NAMALWA (cell line): Measurements from ENCODE around the gene RXRA.

Source experiments
- DNase-seq: peaks from one replicate; pipeline ENCODE4 v3.0.0-alpha.2; 2015; ENCODE audit warnings: low spot score

The RXRA gene

DNA sequence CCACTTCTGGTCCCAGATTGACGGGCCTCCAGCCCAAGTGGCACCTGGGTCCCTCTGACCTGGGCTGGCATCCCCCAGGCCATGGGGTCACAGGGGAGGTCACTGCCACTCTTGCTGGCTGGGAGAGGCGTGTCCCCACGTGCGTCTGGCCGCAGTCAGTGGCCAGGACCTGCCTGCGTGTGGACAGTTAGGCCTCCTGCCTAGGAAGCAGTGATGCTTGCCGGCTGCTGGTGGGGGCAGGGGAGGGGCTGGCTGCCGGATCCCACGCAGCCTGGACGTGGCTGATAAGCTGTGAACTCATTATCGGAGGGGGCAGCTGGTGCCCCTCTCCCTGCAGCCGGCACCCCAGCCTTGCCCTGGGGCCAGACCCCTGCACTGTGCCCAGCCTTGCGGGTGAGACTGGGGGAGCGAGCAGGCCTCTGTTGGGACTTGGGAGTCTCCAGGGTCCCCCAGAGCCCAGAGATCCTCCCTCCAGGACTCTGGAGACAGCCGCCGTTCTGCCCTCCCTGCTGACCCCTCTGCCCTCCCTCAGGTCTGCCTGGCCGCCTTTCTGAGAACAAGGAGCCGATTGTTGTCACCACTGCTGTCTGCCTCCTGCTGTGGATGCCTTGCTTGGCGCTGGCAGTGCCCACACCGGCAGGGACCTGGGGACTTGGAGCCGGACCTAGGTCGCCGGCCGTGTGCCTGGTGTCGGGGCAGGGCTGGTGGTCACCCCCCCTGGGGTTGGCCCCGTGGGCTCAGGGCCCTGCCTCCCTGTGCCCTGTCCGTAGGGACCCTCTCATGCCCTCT lies 12.3 kb downstream of the RXRA start:
- no peak for DNase-seq

DNA sequence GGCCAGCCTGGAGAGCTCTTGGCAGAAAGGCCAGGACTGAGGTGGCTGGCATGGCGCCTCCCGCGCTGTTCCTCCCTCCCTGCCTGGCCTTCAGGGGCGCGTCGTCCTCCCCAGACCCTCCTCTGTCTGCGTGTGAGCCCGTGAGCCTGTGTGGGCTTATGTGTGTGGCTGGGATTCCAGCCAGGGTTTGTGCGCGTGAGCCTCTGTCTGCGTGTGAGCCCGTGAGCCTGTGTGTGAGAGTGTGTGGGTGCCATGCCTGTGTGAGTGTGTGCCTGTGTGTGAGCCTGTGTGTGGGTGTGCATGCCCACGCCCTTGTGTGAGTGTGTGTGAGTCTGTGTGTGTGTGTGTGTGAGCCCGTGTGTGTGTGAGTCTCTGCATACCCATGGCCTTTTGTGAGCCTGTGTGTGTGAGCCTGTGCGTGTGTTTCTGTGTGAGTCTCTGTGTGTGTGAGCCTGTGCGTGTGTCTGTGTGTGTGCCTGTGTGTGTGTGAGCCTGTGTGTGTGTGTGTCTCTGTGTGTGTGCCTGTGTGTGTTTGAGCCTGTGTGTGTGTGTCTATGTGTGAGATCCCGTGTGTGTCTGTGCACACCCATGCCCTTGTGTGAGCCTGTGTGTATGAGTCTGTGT lies 13.0 kb downstream of the RXRA start:
- no peak for DNase-seq

DNA sequence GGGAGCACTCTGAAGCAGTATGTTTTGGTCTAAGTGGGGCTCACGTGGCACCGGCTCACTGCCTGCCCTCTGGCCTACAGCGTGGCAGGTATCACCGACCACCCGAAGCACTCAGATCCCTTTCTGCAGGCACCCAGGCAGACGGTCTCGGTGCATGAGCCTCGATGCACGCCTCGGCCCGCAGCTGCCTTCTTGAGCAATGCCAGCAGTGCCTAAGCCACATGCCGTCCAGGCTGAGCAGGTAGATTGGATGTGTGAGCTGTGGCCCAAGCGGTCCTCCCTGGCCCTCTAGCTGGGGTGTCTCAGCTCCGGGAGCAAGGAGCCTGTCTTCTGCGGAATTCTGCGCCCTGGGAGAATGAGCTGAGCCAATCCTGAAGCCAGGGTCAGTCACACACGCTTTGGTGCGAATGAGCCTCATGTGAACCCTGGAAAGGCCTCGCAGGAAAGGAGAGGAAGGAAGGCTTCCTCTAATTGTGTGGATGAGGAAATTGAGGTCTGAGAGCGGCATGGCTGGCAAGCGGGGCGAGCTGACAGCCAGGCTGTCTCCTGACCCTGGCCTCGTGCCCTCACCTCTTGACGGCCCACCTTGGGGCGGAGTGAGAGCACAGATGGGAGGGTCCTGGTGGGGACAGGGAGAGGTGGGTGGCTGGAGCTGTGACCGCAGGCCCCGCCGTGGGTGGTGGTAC lies 14.4 kb downstream of the RXRA start:
- DNase-seq, result no peak

DNA sequence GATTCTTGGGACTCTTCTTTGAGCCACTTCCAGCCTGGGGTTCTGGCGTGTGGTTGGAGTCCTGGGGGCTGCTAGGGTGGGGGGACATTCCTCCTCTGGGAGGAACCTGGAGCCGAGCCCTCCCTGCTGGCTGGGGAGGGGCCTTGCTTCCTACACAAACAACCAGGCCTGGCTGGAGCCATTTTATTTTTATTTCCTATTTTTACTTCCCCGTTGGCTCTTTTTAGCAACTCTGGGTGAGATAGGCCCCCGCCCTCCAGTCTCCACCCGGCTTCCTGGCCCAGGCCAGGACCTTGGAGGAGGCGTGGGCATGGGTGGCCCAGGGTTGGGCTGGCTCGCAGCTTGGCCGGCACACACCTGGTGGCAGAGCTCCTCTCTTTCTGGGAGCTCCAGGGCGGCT lies 15.1 kb downstream of the RXRA start:
- no peak for DNase-seq

DNA sequence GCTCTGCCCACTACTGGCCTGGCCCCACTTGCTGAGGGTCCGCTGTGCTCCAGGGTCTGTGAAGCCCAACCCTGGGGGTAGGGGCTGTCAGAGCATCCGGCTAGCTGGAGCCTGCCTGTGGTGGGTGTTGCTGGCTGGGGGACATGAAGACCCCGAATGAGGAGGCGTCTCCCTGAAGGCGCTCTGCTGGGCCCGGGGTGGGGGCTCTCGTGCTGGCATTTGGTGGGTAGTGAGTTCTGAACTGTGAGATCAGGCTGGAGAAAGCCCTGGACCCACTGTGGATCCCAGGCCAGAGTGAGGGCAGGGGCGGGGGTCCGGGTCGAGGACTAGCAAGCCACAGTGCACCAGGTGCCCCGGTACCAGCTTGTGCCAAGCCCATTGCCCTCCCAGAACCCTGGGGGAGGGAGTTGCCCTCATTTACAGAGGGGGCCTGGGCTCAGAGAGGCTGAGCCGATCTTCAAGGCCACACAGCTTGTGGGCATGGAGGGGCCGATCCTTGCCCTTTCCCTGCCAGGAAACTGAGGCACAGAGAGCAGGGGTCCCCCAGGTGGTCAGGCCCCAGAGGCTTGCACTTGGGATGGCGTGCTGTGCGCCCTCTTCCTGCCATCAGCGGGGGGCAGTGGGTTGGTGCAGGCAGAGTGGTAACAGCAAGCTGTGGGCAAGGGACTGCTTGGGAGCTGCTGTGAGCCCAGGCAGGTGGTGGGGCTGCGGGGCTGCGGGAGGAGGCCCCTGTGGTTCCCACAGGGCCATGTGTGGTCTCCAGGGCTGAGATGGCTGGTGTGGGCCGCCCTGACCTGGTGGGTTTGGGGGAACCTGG lies 15.9 kb downstream of the RXRA start:
- no peak for DNase-seq

DNA sequence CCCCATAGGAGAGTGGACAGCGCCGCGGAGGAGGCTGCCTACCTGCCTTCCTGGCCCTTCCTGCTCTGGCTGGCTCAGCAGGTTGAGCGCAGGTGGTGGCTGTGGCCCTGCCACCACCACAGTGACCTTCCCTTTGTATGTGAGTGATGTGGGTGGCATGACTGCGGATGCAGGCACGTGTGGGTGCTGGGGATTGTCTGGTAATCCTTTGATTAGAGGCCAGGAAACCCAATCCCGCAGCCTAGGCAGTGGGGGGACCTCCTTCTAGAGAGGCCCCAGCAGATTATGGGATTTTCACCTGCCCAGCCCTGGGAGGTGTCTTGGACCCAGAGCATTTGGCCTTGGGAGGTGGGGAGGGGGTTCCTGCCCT lies 16.5 kb downstream of the RXRA start:
- DNase-seq, result no peak

DNA sequence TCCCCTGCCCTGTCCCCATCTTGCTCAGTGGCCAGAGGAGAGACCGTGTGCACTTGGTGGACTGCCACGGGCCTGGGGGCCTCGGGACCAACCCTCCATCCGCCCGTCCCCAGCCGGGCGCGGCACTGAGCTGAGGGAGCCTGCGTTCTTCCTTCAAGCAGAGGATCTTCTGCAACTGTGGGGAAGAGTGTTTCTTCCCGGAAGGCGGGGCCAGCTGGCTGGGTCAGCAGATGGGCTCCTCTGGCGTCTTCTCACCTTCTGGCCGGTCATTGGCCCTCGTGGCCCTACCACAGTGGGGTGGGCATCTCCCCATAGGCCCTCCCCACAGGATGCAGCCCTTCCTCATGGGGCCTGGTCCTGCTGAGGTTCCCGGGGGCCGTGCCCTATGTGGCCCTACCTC lies 17.4 kb downstream of the RXRA start:
- no peak for DNase-seq

DNA sequence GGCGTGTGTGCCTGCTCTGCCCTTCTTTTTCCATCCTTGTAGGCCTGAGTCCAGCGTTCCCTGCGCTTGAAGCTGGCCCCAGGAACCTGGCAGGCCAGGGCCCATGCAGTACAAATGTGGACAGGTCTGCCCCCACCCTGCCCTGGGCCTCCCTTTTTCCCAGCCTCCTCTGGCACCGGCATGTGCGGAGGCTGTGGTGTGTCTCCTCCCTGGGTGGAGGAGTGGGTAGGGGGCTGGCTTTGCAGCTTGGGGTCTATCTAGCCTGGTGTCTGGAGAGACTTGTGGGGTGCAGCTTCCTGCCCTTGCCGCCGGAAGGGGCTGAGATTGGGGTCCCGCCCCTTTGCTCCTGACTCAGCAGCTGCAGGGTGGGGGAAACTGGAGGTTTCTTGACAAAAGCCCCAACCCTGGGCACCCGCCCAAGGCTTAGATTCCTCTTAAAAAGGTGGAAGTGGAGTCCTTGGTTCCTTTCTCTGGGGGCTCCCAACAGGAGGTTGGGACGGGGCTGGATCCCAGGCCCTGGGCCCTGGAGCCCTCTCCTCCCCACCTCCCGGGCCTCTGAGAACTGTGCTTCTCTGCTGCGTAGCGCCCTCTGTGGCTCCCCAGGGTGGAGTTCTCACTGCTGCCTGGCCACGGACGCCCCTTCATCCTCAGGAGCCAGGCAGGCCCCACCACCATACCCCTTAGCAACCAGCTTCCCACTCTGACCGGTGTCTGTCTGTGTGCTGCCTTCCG lies 18.0 kb downstream of the RXRA start:
- DNase-seq, result no peak

DNA sequence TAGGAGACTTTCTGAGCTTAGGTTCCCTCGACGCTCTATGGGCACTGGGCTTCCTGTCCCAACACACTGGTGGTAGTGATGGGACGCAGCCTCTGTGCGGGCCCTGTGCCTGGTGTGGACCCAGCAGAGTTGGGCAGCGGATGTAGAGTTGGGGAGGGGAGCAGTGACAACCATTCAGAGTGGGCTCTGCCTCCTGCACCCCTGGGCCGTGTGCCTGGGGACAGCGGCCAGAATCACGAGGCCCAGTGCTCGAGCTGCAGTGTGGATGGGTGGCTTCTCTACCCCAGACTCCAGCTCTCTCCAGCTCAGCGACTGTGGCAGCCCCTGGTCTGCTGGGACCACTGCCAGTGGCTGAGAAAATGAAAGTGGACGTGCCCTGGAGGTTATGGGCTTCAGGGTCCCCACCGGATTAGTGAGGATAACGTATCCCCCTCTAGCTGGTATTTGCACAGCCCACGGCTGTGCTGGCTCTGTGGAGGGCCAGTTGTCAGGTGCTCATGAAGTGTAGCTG lies 18.6 kb downstream of the RXRA start:
- DNase-seq, result no peak

DNA sequence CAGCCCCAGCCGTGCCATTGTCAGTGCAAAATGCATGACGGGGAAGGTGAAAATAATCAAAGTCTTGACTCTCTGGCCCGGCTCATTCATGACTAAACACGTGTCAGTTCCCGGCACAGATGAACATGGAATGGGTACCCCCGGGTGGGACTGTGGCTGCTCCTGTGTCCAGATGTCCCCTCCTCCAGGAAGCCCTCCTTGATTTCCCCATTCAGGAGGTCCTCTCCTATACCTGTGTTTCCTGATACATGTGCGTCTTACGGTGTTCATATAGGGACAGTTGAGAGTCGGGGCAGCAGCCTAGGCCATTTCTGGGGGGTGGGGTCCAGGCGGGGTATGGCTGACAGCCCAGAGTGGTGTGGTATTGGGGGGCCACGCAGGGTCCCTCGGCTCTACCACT lies 19.5 kb downstream of the RXRA start:
- no peak for DNase-seq

DNA sequence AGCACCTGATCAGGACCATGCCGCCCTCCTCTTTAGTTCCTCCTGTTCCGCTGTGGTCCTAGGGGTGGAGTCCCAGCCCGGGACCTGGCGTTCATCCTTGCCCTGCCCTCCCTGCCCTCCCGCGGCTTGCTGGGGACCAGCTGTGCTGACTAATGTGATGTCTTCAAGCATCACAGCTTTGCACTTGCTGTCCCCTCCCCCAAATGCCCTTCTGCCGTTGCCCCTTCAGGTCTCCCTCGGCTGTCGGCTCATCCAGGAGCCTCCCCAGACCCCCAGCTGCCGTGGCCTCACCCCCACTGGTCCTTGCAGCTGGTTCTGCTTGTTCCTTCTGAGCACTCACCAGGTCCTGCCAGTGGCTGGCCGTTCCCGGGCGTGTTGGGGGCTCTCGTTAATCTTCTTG lies 19.9 kb downstream of the RXRA start:
- no peak for DNase-seq

DNA sequence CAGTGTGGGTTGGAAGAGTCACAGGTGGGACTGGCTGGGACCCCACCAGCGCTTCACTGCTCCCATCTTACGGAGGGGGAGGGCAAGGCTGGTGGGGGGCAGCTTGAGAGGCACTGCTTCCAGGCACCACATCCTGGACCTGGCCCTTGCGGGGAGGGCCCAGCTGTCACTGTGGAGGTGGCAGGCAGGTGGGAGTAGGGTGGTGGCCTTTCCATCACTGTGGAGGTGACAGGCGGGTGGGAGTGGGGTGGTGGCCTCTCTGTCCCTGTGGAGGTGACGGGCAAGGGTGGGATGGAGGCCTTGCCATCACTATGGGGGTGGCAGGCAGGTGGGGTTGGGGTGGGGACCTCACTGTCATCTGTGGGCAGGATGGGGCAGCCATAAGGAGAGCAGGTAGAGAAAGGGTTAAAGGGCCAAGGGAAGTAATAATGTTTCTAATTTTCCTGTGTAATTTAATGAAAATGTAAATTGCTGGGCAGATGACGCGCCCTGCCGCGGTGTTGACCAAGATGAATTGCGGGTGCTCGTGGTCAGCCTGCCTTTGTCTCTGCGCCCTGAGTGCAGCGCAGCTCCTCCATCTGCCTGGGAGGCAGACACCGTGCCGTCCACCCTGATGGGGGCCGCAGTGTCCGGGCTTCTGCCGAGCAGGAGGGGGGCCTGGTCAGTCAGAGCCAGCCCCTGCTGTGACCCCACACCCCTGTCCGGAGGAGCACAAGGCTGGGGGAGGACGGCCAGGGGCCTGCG lies 20.8 kb downstream of the RXRA start:
- DNase-seq, result no peak

DNA sequence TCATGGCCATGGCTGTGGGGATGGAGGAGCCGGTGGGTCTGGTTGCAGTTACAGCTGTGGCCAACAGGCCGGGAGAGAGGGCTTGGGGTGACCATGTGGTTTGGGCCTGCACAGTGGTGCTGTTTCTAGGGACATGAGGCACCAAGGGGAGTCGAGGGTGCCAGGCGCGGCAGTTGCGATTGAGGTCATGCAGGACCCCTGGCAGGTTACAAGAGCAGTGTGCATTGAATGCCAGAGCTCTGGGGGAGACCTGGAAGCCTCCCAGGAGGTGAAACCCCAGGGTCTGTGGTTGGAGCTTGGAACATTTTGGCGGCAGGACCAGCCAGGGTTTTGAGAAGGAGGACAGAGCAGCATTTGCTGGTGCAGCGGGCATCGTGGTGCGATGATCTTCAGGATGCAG lies 21.7 kb downstream of the RXRA start:
- no peak for DNase-seq

DNA sequence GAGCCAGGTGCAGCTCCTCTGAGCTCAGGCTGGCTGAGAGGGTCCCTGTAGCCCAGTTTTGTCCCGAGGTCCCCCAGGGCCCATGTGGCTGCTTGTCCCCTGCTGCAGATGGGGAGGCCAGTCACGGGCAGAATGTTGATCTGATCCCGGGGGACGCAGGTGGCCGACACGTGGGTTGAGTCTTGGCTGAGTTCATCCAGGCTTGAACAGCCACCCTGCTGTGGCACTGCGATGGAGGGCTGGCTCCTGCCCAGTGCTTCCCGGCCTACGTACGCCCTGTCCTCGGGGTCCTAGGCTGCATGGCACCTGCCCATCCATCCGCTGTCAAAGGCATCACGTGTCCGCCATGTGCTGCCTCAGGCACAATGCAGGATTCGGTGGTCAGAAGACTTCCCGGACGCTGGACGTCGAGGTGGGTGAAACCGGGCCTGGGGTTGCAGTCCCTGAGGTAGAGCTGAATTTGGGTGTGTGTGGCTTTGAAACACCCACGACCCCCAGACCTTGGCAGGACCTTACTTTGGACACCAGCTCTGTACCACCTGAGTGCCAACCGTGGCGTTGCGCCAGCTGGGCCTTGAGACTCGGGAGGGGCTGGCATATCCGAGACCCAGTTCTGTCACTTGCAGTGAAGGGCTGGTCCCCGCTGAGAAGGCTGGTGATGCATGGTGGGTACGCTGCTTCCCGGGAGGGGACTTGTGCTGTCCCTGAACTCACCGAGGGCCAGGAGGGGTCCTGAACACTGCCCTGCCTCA lies 22.3 kb downstream of the RXRA start:
- DNase-seq, result no peak

DNA sequence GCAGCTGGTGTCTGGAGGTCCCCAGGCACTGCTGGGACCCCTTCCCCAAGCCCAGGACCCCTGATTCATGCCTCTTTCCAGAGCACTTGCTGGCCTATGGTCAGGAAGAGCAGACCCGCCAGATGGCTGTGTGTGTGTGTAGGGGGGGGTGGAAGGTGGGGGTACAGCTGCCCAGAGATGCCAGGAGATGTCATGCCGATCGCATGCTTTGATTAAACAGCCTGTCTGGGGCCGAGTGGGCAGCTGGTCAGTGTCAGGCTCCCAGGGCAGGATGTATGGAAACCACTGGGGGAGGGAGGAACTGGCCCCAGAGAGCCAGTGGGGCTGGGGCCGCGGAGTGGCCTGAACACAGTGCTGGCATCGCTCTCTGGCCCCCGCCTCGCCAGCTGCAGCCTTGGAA lies 23.7 kb downstream of the RXRA start:
- DNase-seq, result no peak

DNA sequence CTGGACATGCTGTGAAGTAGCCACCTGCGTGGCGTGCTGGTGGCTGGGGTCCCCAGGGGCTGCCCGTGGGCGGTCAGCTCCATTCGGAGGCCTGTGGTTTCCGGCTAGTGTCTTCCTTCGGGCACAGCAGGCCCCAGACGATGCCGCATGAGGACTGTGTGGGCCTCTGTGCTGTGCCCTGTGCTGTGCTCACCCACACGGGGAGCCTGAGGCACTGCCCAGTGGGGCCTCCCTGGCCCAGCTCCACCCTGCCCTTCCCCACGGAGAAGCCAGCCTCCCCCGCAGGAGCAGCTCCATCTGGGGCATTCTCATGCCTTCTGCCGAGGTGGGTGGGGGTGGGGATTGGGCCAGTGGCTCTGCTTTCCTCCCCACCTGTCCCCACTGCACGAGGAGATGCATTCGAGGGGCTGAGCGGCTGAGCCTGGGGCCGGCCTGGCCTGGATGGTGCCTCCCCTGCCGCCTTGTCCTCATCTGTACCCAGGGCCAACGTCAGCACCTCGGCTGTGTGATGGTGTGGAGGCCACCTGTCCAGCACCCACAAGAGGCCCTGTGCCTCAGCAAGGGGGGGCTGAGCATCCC lies 24.2 kb downstream of the RXRA start:
- no peak for DNase-seq

DNA sequence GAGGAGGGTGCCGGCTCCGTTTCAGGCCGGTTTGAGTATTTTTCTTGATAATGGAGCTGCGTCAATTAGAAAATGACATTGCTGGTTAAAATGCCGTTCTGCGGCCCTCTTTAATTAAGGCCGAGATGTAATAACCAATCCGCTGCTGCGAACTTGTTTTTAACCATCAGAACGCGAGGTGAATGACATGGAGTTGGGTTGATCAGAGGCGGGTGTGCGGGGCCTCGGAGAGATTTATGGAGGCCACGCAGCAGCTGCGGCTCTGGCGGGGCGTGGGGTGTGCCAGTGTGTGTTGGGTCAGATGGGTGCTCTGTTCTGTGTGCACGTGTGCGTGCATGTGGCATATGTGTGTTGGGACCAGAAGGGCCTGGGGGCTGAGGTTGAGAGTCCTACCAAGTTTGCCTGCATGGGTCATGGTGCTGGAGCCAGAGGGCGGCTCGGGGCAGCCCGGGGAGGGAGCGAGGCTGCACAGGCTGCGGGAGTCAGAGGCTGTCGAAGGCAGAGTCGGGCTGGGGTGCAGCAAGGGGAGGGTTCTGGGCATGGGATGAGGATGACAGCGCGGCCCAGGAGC lies 25.4 kb downstream of the RXRA start:
- DNase-seq, result no peak

DNA sequence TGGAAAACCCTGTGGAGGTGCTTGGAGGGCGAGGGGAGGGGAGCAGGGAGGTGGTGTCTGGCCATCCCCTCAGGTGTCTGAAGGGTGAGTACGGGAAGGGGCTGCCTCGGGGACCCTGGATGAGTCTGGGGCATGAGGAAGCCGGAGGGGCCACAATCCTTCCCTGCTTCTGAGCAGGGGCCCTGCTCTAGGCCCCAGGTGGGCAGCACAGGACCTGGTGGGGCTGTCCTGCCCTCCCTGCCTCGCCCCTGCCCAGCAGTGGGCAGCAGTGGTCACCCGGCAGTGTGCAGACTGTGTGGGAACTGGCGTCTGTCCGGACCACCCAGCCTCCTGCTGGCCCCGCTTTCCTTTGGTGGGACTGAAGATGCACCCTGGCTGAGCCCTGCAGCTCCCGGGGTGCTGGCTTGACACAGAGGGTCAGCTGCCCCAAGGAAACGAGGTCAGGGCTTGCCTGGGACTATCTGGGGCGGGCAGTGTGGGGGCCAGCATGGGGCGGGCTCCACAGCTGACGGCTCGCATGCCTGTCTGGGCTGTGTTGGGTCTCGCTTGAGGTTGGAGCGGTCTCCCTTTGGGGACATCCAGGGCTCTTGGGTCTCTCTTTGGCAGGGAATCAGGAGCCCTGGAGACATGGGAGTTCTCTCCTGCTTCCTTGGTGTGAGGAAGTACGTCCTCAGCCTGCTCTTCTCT lies 26.1 kb downstream of the RXRA start:
- no peak for DNase-seq

DNA sequence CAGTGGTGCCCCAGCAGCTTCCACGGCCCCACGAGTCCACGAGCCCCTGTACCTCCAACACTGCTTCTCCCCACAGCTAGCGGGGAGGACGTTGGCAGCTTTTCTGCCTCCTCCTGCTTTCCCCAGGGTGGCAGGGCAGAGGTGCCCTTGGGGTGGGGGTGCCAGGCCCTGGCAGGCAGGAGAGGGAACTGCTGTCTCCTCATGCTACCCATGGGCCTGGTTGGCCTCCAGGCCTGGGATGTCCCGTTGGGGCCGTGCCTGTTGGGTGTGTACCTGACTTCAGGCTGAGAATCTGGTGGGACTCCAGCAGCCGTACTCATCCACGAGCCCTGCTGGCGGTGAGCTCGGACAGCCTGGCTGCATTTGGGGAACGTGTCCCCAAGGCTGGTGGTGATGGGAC lies 27.3 kb downstream of the RXRA start:
- DNase-seq, result no peak
